Astrocyte (in vitro differentiated cells and primary cell): ENCODE results near the gene TMEM119. TPM values are rescaled to one million over a fixed set of nuclear protein-coding genes. Genes with fewer than 3 reads are reported as not detected.

Experiments used
- DNase-seq: peaks from one replicate; pipeline ENCODE4 v3.0.0-alpha.2; 2010; ENCODE audit warnings: low read depth
- FAIRE-seq: peaks from 2 replicates; lab custom pipeline; 2011; peaks lifted over from hg19 to GRCh38; lab: Jason Lieb, UNC
- H2AFZ ChIP-seq: 2 replicates; pipeline ENCODE4 v1.6.0; 2012; ENCODE audit warnings: low read depth, low read length, inconsistent platforms
- H3K27ac ChIP-seq: 2 replicates; pipeline ENCODE4 v1.5.1; 2011; ENCODE audit warnings: low read depth, low read length, inconsistent platforms
- H3K27me3 ChIP-seq: 2 replicates; pipeline ENCODE4 v1.6.0; 2011; ENCODE audit warnings: low read length, inconsistent platforms; ENCODE audit not compliant: insufficient read depth
- H3K36me3 ChIP-seq: 2 replicates; pipeline ENCODE4 v1.5.1; 2011; ENCODE audit warnings: low read length, inconsistent platforms; ENCODE audit not compliant: insufficient read depth
- H3K4me1 ChIP-seq: 2 replicates; pipeline ENCODE4 v1.5.1; 2011; ENCODE audit warnings: low read length, inconsistent platforms; ENCODE audit not compliant: insufficient read depth
- H3K4me2 ChIP-seq: 2 replicates; pipeline ENCODE4 v1.6.0; 2012; ENCODE audit warnings: low read length, inconsistent platforms
- H3K4me3 ChIP-seq: 2 replicates; pipeline ENCODE4 v1.5.1; 2011; ENCODE audit warnings: low read depth, mild to moderate bottlenecking, low read length, inconsistent platforms; ENCODE audit not compliant: insufficient read depth
- H3K79me2 ChIP-seq: 2 replicates; pipeline ENCODE4 v1.6.0; 2012; ENCODE audit warnings: mild to moderate bottlenecking, low read length, inconsistent platforms; ENCODE audit not compliant: insufficient read depth
- H3K9ac ChIP-seq: 2 replicates; pipeline ENCODE4 v1.6.0; 2012; ENCODE audit warnings: mild to moderate bottlenecking, low read length, inconsistent platforms
- H3K9me3 ChIP-seq: 2 replicates; pipeline ENCODE4 v1.5.1; 2012; ENCODE audit warnings: low read depth, mild to moderate bottlenecking, low read length, inconsistent platforms; ENCODE audit not compliant: insufficient read depth
- H4K20me1 ChIP-seq: 2 replicates; pipeline ENCODE4 v1.6.0; 2012; ENCODE audit warnings: low read length, inconsistent platforms; ENCODE audit not compliant: insufficient read depth
- H3K27ac Mint-ChIP-seq: one replicate; pipeline ENCODE4 v1.8.0; 2021; ENCODE audit warnings: mild to moderate bottlenecking, mixed read lengths; ENCODE audit not compliant: unreplicated experiment
- H3K27me3 Mint-ChIP-seq: one replicate; pipeline ENCODE4 v1.8.0; 2021; ENCODE audit warnings: low read depth, mixed read lengths; ENCODE audit not compliant: unreplicated experiment
- H3K36me3 Mint-ChIP-seq: one replicate; pipeline ENCODE4 v1.8.0; 2021; ENCODE audit warnings: low read depth, mixed read lengths; ENCODE audit not compliant: unreplicated experiment
- H3K4me1 Mint-ChIP-seq: one replicate; pipeline ENCODE4 v1.8.0; 2021; ENCODE audit warnings: low read depth, mixed read lengths; ENCODE audit not compliant: unreplicated experiment
- H3K4me3 Mint-ChIP-seq: one replicate; pipeline ENCODE4 v1.8.0; 2021; ENCODE audit warnings: mild to moderate bottlenecking, moderate library complexity, mixed read lengths; ENCODE audit not compliant: unreplicated experiment
- H3K9me3 Mint-ChIP-seq: one replicate; pipeline ENCODE4 v1.8.0; 2021; ENCODE audit warnings: mild to moderate bottlenecking, mixed read lengths; ENCODE audit not compliant: unreplicated experiment
- EZH2 ChIP-seq: IDR thresholded peaks from 2 replicates; pipeline ENCODE4 v1.6.1; 2012; ENCODE audit warnings: mild to moderate bottlenecking, low read length, inconsistent platforms; ENCODE audit not compliant: insufficient read depth
- total RNA-seq: library from RNA; stranded (reverse); gene quantifications from 2 replicates; pipeline ENCODE4 v1.2.1, GENCODE V29; 2021
- TF ChIP-seq, protein P1 (sequence below): IDR thresholded peaks from 2 replicates; pipeline ENCODE4 v1.5.1; 2011; ENCODE audit warnings: low read depth, mild to moderate bottlenecking, inconsistent platforms, low read length, moderate library complexity; ENCODE audit not compliant: insufficient read depth

The TMEM119 gene
- total RNA-seq, 1 donor from 2014 or later: 0.91 TPM

DNA sequence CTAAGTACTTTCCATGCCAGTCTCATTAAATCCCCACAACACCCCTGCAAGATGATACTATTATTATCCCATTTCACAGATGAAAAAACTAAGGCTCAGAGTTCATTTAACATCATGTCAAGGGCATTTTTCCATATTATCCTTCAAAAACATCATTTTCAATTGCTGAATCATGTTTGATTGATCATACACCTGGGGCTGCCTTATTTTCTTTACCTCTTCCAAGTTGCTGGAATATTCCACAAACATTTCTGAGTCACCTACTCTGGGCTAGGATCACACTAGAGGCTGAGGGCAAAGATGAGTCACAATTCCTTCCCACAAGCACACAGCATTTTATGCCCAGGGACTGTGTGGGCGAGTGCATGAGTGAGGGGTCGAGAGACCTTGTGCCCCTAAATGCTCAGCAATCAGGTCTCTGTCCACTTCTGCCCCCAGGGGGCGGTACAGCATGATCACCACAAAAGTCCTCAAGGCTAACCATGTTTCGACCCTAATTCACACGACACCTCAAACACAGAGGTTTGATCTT lies 14.1 kb upstream of the TMEM119 start:
- Mint-ChIP-seq H3K36me3 (peaks cover 6% of the 10 kb centered on the region), H3K4me1 (peaks cover 24% of the 10 kb centered on the region), H3K27ac (no peak overlapping the region), H3K9me3 (peaks cover 5% of the 10 kb centered on the region), H3K27me3 (no peaks in the 10 kb centered on the region), H3K4me3 (peak overlapping the region; percentile 6)
- TF ChIP-seq, protein P1, sequence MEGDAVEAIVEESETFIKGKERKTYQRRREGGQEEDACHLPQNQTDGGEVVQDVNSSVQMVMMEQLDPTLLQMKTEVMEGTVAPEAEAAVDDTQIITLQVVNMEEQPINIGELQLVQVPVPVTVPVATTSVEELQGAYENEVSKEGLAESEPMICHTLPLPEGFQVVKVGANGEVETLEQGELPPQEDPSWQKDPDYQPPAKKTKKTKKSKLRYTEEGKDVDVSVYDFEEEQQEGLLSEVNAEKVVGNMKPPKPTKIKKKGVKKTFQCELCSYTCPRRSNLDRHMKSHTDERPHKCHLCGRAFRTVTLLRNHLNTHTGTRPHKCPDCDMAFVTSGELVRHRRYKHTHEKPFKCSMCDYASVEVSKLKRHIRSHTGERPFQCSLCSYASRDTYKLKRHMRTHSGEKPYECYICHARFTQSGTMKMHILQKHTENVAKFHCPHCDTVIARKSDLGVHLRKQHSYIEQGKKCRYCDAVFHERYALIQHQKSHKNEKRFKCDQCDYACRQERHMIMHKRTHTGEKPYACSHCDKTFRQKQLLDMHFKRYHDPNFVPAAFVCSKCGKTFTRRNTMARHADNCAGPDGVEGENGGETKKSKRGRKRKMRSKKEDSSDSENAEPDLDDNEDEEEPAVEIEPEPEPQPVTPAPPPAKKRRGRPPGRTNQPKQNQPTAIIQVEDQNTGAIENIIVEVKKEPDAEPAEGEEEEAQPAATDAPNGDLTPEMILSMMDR: peak; percentile 62
- no peak for TF ChIP-seq EZH2
- peak overlapping the region; percentile 62 for H3K27ac ChIP-seq
- peaks cover 4% of the 10 kb centered on the region for H3K9me3 ChIP-seq
- H3K79me2 ChIP-seq: no peaks in the 10 kb centered on the region
- no peak overlapping the region for H3K4me3 ChIP-seq
- no peaks in the 10 kb centered on the region for H4K20me1 ChIP-seq
- H3K27me3 ChIP-seq: no peaks in the 10 kb centered on the region
- H3K36me3 ChIP-seq: no peaks in the 10 kb centered on the region
- peak; percentile 96 for DNase-seq
- H3K4me2 ChIP-seq: peak overlapping the region; percentile 13
- FAIRE-seq: peak; percentile 68
- peaks cover 28% of the 10 kb centered on the region for H3K4me1 ChIP-seq
- H2AFZ ChIP-seq: no peak overlapping the region
- H3K9ac ChIP-seq: no peak overlapping the region

DNA sequence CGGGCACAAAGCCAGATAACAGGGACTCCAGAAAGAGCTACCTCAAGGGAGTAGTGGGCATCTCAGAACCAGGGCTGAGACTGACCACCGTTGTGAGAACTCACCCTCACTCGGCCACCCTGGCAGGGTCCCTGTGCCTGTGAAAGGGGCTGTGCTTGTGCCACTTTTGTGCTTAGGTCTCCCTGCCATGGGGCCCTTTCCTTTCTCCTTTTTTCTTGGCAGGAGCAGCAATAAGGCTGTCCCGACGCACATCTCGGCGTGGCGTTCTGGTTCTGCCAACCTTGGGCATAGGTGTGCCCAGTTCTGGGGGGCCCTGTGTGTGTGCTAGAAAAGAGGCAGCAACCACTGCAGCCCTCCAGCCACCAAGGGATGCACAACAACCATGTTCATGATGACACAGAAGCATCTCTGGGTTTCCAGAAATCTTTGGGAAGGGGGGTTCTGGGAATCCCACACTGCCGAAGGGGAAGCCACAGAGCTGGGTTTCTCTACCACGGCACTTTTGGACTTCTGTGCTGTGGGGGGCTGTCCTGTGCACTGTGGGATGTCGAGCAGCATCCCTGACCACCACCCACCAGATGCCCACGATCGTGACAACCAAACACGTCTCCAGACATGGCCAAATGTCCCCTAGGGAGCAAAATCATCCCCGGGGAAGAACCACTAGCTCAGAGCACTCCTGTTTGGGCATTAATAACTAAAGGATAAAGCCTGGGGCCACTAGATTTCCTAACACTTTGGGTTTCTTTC lies 13.1 kb upstream of the TMEM119 start:
- peaks cover 3% of the 10 kb centered on the region for H3K9me3 Mint-ChIP-seq
- H3K27ac Mint-ChIP-seq: no peak overlapping the region
- no peak overlapping the region for H3K27ac ChIP-seq
- H2AFZ ChIP-seq: no peak overlapping the region
- peaks cover 2% of the 10 kb centered on the region for H3K9me3 ChIP-seq
- H3K4me3 Mint-ChIP-seq: no peak overlapping the region
- no peak for DNase-seq
- H3K4me1 ChIP-seq: peaks cover 25% of the 10 kb centered on the region
- no peak overlapping the region for H3K9ac ChIP-seq
- peaks cover 2% of the 10 kb centered on the region for H3K36me3 Mint-ChIP-seq
- TF ChIP-seq, protein P1: no peak
- no peak for TF ChIP-seq EZH2
- no peaks in the 10 kb centered on the region for H3K79me2 ChIP-seq
- H3K36me3 ChIP-seq: no peaks in the 10 kb centered on the region
- H3K27me3 Mint-ChIP-seq: no peaks in the 10 kb centered on the region
- no peak overlapping the region for H3K4me3 ChIP-seq
- no peak for FAIRE-seq
- H4K20me1 ChIP-seq: no peaks in the 10 kb centered on the region
- H3K27me3 ChIP-seq: no peaks in the 10 kb centered on the region
- no peak overlapping the region for H3K4me2 ChIP-seq
- peaks cover 18% of the 10 kb centered on the region for H3K4me1 Mint-ChIP-seq

DNA sequence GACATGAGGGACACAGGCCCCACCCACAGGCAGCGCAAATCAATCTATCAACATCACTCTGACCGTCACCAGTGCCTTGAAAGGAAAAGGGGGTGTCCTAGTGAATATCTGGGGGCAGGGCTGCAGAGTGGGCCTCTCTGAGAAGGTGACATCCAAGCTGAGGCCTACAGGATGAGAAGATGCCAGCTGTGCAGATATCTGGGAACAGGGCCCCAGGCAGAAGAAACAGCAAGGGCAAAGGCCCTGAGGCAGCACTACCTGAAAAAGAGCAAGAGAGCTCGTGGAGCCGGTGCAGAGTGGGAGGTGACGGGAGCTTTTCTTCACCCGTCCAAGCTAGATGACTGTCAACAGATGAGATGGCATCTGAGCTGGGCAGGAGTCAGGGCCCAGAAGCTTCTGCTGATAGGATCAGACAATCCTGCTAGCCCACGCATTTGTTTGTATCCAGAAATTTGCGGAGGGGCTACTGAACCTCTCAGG lies 12.5 kb upstream of the TMEM119 start:
- Mint-ChIP-seq H3K4me1 (peaks cover 18% of the 10 kb centered on the region), H3K36me3 (peaks cover 2% of the 10 kb centered on the region), H3K4me3 (no peak overlapping the region), H3K27me3 (no peaks in the 10 kb centered on the region), H3K9me3 (no peaks in the 10 kb centered on the region), H3K27ac (no peak overlapping the region)
- no peaks in the 10 kb centered on the region for H3K79me2 ChIP-seq
- no peak overlapping the region for H3K4me2 ChIP-seq
- no peak overlapping the region for H3K9ac ChIP-seq
- H3K36me3 ChIP-seq: no peaks in the 10 kb centered on the region
- DNase-seq (no peak), FAIRE-seq (no peak)
- TF ChIP-seq, protein P1: no peak
- TF ChIP-seq EZH2: no peak
- no peaks in the 10 kb centered on the region for H3K27me3 ChIP-seq
- no peak overlapping the region for H3K27ac ChIP-seq
- H3K9me3 ChIP-seq: no peaks in the 10 kb centered on the region
- no peaks in the 10 kb centered on the region for H4K20me1 ChIP-seq
- no peak overlapping the region for H3K4me3 ChIP-seq
- H3K4me1 ChIP-seq: peaks cover 25% of the 10 kb centered on the region
- no peak overlapping the region for H2AFZ ChIP-seq
